Mesenchymal stem cell (in vitro differentiated cells and primary cell): ENCODE data around the gene MAZ.
A peak's percentile ranks its signal among the peaks of the same experiment; 100 is the strongest.

ENCODE experiments used
- DNase-seq: peaks from one replicate; pipeline ENCODE4 v3.0.0-alpha.2; 2013
- H2AFZ ChIP-seq: one replicate; pipeline ENCODE4 v1.6.1; 2013; ENCODE audit warnings: low read depth, mild to moderate bottlenecking, control low read depth, inconsistent platforms, low read length, moderate library complexity
- H2AK5ac ChIP-seq: 2 replicates; pipeline ENCODE4 v1.6.1; 2013; ENCODE audit warnings: low read length, moderate library complexity, mild to moderate bottlenecking, inconsistent platforms; ENCODE audit not compliant: severe bottlenecking
- H2BK120ac ChIP-seq: one replicate; pipeline ENCODE4 v1.6.1; 2013; ENCODE audit warnings: low read depth, mild to moderate bottlenecking, inconsistent platforms, low read length, moderate library complexity
- H2BK12ac ChIP-seq, 2 experiments: one replicate each; pipeline ENCODE4 v1.6.1; 2013; ENCODE audit warnings: inconsistent platforms in 2 of 2, low read length in 2 of 2, mild to moderate bottlenecking in 2 of 2, moderate library complexity in 2 of 2, control low read depth in 1 of 2
- H2BK15ac ChIP-seq: one replicate; pipeline ENCODE4 v1.6.1; 2013; ENCODE audit warnings: mild to moderate bottlenecking, low read depth, inconsistent platforms; ENCODE audit not compliant: poor library complexity, severe bottlenecking
- H2BK5ac ChIP-seq: 2 replicates; pipeline ENCODE4 v1.6.1; 2013; ENCODE audit warnings: low read depth, mild to moderate bottlenecking, low read length, control low read depth, inconsistent platforms; ENCODE audit not compliant: poor library complexity, severe bottlenecking
- H3K14ac ChIP-seq, 2 experiments: one replicate each; pipeline ENCODE4 v1.6.1; 2013; ENCODE audit warnings: inconsistent platforms in 2 of 2, low read length in 2 of 2, control low read depth in 1 of 2, mild to moderate bottlenecking in 1 of 2, moderate library complexity in 1 of 2
- H3K18ac ChIP-seq, 2 experiments: one replicate each; pipeline ENCODE4 v1.6.1; 2013; ENCODE audit warnings: inconsistent platforms in 2 of 2, low read length in 2 of 2, control low read depth in 1 of 2, low read depth in 1 of 2, mild to moderate bottlenecking in 1 of 2
- H3K23ac ChIP-seq, 2 experiments: one replicate each; pipeline ENCODE4 v1.6.1; 2013; ENCODE audit warnings: inconsistent platforms in 2 of 2, low read length in 2 of 2, mild to moderate bottlenecking in 2 of 2, moderate library complexity in 2 of 2, control low read depth in 1 of 2
- H3K27ac ChIP-seq: 2 replicates; pipeline ENCODE4 v1.5.1; 2013; ENCODE audit warnings: mild to moderate bottlenecking, moderate library complexity, low read length, control low read depth, inconsistent platforms; ENCODE audit not compliant: poor library complexity, severe bottlenecking
- H3K27me3 ChIP-seq, 2 experiments: 2 replicates each; pipeline versions ENCODE4 v1.6.1 to v1.7.0; 2013; ENCODE audit warnings: low read length in 2 of 2, mild to moderate bottlenecking in 2 of 2, moderate library complexity in 2 of 2, control low read depth in 1 of 2, inconsistent platforms in 1 of 2; ENCODE audit not compliant: control insufficient read depth in 1 of 2, insufficient read depth in 1 of 2
- H3K36me3 ChIP-seq, 2 experiments: 2 replicates each; pipeline versions ENCODE4 v1.6.1 to v1.7.0; 2013; ENCODE audit warnings: low read length in 2 of 2, control low read depth in 1 of 2, inconsistent platforms in 1 of 2, low read depth in 1 of 2, mild to moderate bottlenecking in 1 of 2; ENCODE audit not compliant: insufficient read depth in 2 of 2, control insufficient read depth in 1 of 2
- H3K4ac ChIP-seq, 2 experiments: one replicate each; pipeline ENCODE4 v1.6.1; 2013; ENCODE audit warnings: inconsistent platforms in 2 of 2, low read length in 2 of 2, mild to moderate bottlenecking in 2 of 2, moderate library complexity in 2 of 2, control low read depth in 1 of 2, low read depth in 1 of 2
- H3K4me1 ChIP-seq: 2 replicates; pipeline ENCODE4 v1.6.1; 2013; ENCODE audit warnings: low read depth, low read length, control low read depth; ENCODE audit not compliant: control insufficient read depth, insufficient read depth
- H3K4me2 ChIP-seq: 2 replicates; pipeline ENCODE4 v1.6.1; 2013; ENCODE audit warnings: low read length, mild to moderate bottlenecking, inconsistent platforms; ENCODE audit not compliant: poor library complexity, severe bottlenecking
- H3K4me3 ChIP-seq, 2 experiments: 2 replicates each; pipeline versions ENCODE4 v1.5.1 to v1.7.0; 2013; ENCODE audit warnings: low read length in 2 of 2, mild to moderate bottlenecking in 2 of 2, control low read depth in 1 of 2, low read depth in 1 of 2; ENCODE audit not compliant: insufficient read depth in 1 of 2
- H3K79me1 ChIP-seq: replicated peaks from 2 replicates; pipeline ENCODE4 v1.6.1; 2013; ENCODE audit warnings: mild to moderate bottlenecking, control low read depth, low read length, inconsistent platforms; ENCODE audit not compliant: poor library complexity, severe bottlenecking
- H3K9ac ChIP-seq: 2 replicates; pipeline ENCODE4 v1.7.0; 2013; ENCODE audit warnings: mild to moderate bottlenecking, low read length, moderate library complexity
- H3K9me3 ChIP-seq: 2 replicates; pipeline ENCODE4 v1.7.0; 2013; ENCODE audit warnings: mild to moderate bottlenecking, low read length; ENCODE audit not compliant: control insufficient read depth
- H4K8ac ChIP-seq: one replicate; pipeline ENCODE4 v1.6.1; 2013; ENCODE audit warnings: inconsistent platforms, mild to moderate bottlenecking, low read length, moderate library complexity
- H4K91ac ChIP-seq: one replicate; pipeline ENCODE4 v1.6.1; 2013; ENCODE audit warnings: mild to moderate bottlenecking, low read length, inconsistent platforms
- whole genome bisulfite sequencing: methylation state at CpG from one replicate; pipeline ENCODE4 v1.1.7; 2013; ENCODE audit warnings: mixed read lengths; 5-methylcytosine and 5-hydroxymethylcytosine counted together

MAZ gene

DNA sequence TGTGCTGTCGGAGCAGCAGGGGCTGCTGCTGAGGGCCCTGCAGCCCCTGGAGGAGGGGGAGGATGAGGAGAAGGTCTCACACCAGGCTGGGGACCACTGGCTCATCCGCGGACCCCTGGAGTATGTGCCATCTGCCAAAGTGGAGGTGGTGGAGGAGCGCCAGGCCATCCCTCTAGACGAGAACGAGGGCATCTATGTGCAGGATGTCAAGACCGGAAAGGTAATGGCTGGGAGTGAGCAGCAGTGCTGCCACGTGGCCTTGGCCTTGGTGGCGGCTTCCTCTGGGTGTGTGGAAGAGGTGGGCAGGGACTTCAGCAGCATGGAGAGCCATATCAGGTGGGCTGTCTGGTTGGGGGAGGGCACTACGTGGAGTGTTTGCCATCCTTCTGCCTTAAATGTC, 33.9 kb downstream of the MAZ start:
- 91% methylated on average over 10 of the region's 10 CpGs for WGBS
- Histone ChIP-seq H2BK12ac (peak overlapping the region in 1 of 2 experiments; percentile 2), H2AK5ac (no peak overlapping the region), H3K4ac (no peak overlapping the region), H3K27me3 (no peaks in the 10 kb centered on the region), H3K9me3 (no peaks in the 10 kb centered on the region), H4K91ac (no peak overlapping the region), H4K8ac (no peak overlapping the region), H3K36me3 (peaks cover 87 to 94% of the 10 kb centered on the region in 2 experiments), H3K4me2 (no peak overlapping the region), H2BK15ac (no peak overlapping the region), H3K18ac (no peak overlapping the region), H3K79me1 (peaks cover 39% of the 10 kb centered on the region), H3K14ac (no peak overlapping the region), H3K4me3 (no peak overlapping the region), H3K27ac (no peak overlapping the region), H3K9ac (no peak overlapping the region), H2BK5ac (no peak overlapping the region), H2BK120ac (no peak overlapping the region), H3K23ac (no peak overlapping the region), H3K4me1 (peaks cover 3% of the 10 kb centered on the region), H2AFZ (no peak overlapping the region)
- no peak for DNase-seq

GRCh38 chr16:29841631-29842030, 35.3 kb downstream of the MAZ start:
- Histone ChIP-seq H3K9me3 (no peaks in the 10 kb centered on the region), H3K4me1 (peaks cover 2% of the 10 kb centered on the region), H2BK120ac (no peak overlapping the region), H3K4me2 (no peak overlapping the region), H3K14ac (no peak overlapping the region), H3K27ac (no peak overlapping the region), H3K23ac (no peak overlapping the region), H2AK5ac (no peak overlapping the region), H2BK15ac (no peak overlapping the region), H3K4me3 (no peak overlapping the region), H2BK5ac (no peak overlapping the region), H3K18ac (no peak overlapping the region), H2BK12ac (no peak overlapping the region), H3K4ac (no peak overlapping the region), H3K36me3 (peaks cover 90 to 94% of the 10 kb centered on the region in 2 experiments), H3K27me3 (no peaks in the 10 kb centered on the region), H3K9ac (no peak overlapping the region), H4K8ac (no peak overlapping the region), H3K79me1 (peaks cover 40% of the 10 kb centered on the region), H4K91ac (no peak overlapping the region), H2AFZ (no peak overlapping the region)
- 96% methylated on average over 23 of the region's 23 CpGs for WGBS
- DNase-seq: no peak

DNA sequence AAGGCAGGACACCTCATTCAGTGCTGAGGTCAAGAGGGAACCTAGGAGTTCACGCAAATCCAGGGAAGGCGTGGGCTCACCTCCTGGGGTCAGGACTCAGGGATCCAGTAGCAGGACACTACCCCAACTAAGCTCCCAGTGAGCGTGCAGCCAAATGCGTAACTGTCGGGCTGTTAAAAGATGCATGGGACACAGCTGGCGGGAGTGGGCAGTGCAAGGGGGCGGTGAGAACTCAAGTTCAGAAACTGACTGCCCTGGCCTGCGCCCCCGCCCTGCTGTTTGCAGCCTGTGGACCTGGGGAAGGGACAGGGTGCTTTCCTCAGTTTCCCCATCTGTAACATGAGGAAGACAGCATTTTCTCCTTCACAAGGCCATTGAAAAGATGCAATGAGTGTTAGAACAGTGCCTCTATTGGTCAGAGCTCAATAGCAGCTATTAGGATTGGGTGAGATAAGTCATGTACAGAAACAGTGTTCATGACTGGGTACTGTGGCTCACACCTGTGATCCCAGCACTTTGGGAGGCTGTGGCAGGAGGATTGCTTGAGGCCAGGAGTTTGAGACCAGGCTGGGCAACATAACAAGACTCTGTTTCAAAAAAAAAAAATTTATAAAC, 36.5 kb downstream of the MAZ start:
- H3K79me1 ChIP-seq: peaks cover 34% of the 10 kb centered on the region
- no peak overlapping the region for H2BK5ac ChIP-seq
- H3K23ac ChIP-seq: no peak overlapping the region
- 99% methylated on average over 9 of the region's 9 CpGs for WGBS
- no peak overlapping the region for H3K14ac ChIP-seq
- no peak for DNase-seq
- H2BK120ac ChIP-seq: no peak overlapping the region
- H2AK5ac ChIP-seq: no peak overlapping the region
- no peak overlapping the region for H3K4ac ChIP-seq
- H4K91ac ChIP-seq: no peak overlapping the region
- no peak overlapping the region for H2AFZ ChIP-seq
- peaks cover 1% of the 10 kb centered on the region for H3K4me1 ChIP-seq
- H3K4me2 ChIP-seq: no peak overlapping the region
- no peaks in the 10 kb centered on the region for H3K27me3 ChIP-seq
- no peak overlapping the region for H4K8ac ChIP-seq
- no peak overlapping the region for H3K9ac ChIP-seq
- H3K27ac ChIP-seq: no peak overlapping the region
- H3K36me3 ChIP-seq: peaks cover 91 to 94% of the 10 kb centered on the region in 2 experiments
- H3K4me3 ChIP-seq: no peak overlapping the region
- H3K18ac ChIP-seq: no peak overlapping the region
- no peaks in the 10 kb centered on the region for H3K9me3 ChIP-seq
- no peak overlapping the region for H2BK15ac ChIP-seq
- no peak overlapping the region for H2BK12ac ChIP-seq

DNA sequence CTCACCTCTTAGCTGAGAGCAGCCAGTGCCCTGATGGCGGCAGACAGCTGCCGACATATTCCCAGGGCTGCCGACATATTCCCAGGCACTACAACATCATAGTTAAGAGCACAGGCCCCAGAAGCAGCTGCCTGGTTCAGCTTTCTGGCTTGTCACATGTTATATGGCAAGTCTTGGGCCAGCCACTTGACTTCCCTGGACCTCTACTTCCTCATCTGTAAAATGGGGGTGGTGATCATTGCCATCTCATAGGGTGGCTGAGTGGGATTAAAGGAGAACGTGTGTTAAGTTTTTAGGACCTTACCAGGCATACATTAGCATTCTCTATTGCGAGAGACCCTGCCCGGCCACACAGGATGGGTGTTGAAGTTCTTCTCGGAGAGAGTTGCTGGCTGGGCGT, 37.6 kb downstream of the MAZ start:
- no peak overlapping the region for H3K4ac ChIP-seq
- H4K91ac ChIP-seq: no peak overlapping the region
- no peak overlapping the region for H3K27ac ChIP-seq
- H3K36me3 ChIP-seq: peaks cover 92% of the 10 kb centered on the region in 2 experiments
- no peak overlapping the region for H2BK120ac ChIP-seq
- peaks cover 32% of the 10 kb centered on the region for H3K79me1 ChIP-seq
- H2BK12ac ChIP-seq: no peak overlapping the region
- H3K4me1 ChIP-seq: peaks cover 1% of the 10 kb centered on the region
- no peaks in the 10 kb centered on the region for H3K9me3 ChIP-seq
- H3K14ac ChIP-seq: no peak overlapping the region
- no peak overlapping the region for H3K23ac ChIP-seq
- H2BK5ac ChIP-seq: no peak overlapping the region
- no peak for DNase-seq
- H3K4me3 ChIP-seq: no peak overlapping the region
- H3K4me2 ChIP-seq: no peak overlapping the region
- peak overlapping the region; percentile 27 for H3K9ac ChIP-seq
- WGBS: 93% methylated on average over 8 of the region's 8 CpGs
- H3K27me3 ChIP-seq: no peaks in the 10 kb centered on the region
- no peak overlapping the region for H2AFZ ChIP-seq
- H2BK15ac ChIP-seq: no peak overlapping the region
- no peak overlapping the region for H3K18ac ChIP-seq
- no peak overlapping the region for H2AK5ac ChIP-seq
- H4K8ac ChIP-seq: no peak overlapping the region
